Measurements from ENCODE around the gene KY.

DNA sequence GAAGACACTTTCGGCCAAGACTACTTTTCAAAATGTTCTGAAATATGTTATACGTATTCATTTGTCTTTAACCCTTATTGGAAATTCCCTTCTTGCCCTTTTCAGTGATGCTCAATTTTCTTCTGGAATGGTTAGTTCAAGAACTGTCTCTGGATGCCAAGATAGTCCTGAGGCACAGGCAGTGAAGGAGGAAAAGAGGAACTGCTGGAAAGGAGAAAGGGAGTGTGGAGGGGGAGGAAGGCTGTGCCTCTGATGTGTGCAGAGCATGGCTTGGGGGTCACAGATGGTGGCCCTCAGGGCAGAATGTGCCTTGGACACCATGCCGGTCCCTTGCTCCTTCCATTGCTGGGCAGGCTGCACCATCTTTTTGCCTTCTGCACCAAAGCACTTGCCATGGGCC lies 91.2 kb downstream of the KY start:
- TF ChIP-seq CTCF (IDR thresholded peaks at IDR 0.05), result no peak
- no peak for TF ChIP-seq POLR2A (IDR thresholded peaks at IDR 0.05)
- no peak for TF ChIP-seq EP300 (IDR thresholded peaks at IDR 0.05)
